NK-92 (cell line): Measurements from ENCODE around the gene CRKL.
"Not testable (repeated sequence)": the region's sequence is repeated elsewhere in the genome, so short reads cannot be mapped to it uniquely, and the experiment has no call there.

Experiments
- DNase-seq: peaks from one replicate; lab custom pipeline; 2025; ENCODE audit not compliant: unreplicated experiment; lab: John Stamatoyannopoulos, UW

The CRKL gene

DNA sequence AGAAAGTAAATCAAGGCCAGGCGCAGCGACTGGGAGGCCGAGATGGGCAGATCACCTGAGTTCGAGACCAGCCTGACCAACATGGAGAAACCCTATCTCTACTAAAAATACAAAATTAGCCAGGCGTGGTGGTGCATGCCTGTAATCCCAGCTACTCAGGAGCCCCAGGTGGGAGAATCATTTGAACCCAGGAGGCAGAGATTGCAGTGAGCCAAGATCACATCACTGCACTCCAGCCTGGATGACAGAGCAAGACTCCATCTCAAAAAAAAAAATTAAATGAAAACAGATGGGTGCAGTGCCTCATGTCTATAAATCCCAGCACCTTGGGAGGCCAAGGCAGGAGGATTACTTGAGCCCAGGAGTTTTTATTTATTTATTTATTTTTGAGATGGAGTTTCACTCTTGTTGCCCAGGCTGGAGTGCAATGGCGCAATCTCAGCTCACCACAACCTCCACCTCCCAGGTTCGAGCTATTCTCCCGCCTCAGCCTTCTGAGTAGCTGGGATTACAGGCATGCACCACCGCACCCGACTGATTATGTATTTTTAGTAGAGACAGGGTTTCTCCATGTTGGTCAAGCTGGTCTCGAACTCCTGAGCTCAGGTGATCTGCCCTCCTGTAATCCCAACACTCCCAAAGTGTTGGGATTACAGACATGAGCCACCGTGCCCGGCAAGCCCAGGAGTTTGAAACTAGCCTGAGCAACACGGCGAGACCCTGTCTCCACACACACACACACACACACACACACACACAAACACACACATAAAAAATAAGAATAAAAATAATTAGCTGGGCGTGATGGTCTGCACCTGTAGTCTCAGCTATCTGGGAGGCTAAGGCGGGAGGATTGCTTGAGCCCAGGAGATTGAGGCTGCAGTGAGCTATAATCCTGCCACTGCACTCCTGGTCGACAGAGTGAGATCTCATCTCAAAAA, 15.8 kb upstream of the CRKL start:
- DNase-seq: not testable (repeated sequence)

DNA sequence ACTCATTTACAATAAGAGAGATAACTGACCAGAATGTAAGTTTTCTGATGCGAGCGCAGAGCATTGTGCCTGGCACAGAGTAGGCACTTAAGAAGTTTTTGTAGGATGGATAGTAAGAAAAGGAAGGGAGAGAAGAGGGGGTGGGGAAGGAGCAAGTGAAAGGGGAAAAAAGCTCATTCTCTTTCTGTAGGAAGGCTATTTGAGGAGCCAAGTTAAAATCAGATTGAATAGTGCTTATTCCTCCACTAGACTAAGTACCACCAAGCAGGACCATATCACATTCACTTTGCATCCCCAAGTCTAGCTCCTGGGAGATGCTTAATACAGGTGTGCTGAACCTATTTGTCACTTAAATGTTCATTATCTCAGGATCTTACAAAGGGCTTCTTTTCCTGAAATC, 14.1 kb upstream of the CRKL start:
- no peak for DNase-seq

GRCh38 chr22:20904008-20904979, 12.9 kb upstream of the CRKL start:
- DNase-seq: no peak

DNA sequence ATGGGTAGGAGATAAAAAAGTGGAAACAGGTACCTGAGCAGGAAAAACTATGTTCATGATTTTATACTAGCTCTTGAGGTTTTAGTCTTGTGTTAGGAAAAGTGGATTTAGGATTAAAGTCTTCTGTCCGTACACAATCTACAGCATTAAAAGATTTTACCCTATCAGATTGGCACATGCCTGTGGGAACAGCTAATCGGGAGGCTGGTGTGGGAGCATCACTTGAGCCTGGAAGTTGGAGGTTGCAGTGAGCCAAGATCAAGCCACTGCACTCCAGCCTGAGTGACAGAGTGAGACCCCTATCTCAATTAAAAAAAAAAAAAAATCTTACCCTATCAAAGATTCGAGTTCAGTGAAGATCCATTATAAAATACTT, 12.2 kb upstream of the CRKL start:
- DNase-seq: no peak

GRCh38 chr22:20905415-20906386, 11.5 kb upstream of the CRKL start:
- DNase-seq: no peak

GRCh38 chr22:20906387-20906767, 10.8 kb upstream of the CRKL start:
- no peak for DNase-seq

DNA sequence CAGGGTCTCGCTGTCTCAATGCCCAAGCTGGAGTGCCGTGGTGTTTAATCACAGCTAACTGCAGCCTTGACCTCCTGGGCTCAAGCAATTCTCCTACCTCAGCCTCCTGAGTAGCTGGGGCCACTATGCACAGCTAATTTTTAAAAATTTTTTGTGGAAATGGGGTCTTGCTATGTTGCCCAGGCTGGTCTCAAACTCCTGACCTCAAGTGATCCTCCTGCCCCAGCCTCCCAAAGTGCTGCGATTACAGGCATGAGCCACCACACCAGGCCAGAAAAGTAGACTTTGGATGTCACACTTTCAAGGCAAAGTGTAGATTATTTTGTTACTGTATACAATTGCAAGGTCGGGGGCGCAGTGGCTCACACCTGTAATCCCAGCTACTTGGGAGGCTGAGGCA, 8.5 kb upstream of the CRKL start:
- not testable (repeated sequence) for DNase-seq

- no peak for DNase-seq
Measured at GRCh38 chr22:20909543-20910303, 7.5 kb upstream of the CRKL start.

GRCh38 chr22:20912494-20912893, 4.7 kb upstream of the CRKL start:
- DNase-seq: no peak

DNA sequence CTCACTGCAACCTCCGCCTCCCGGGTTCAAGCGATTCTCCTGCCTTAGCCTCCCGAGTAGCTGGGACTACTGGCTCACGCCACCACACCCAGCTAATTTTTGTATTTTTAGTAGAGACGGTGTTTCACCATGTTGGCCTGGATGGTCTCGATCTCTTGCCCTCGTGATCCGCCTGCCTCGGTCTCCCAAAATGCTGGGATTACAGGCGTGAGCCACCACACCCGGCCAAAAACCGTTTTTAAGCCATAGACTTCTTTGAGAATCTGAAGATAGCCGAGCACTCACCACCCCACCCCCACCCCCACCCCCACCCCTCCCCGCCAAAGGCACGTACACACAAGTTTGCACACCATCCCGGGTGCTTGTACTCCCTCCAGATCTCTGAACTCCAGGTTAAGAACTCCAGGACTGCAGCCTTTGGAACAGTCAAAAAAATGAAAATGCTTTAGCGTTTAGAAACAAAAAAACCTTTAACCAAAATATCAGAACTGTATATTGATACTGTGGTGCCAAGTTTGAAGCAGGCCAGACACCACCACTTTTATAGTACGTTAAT, 1.5 kb downstream of the CRKL start:
- no peak for DNase-seq

DNA sequence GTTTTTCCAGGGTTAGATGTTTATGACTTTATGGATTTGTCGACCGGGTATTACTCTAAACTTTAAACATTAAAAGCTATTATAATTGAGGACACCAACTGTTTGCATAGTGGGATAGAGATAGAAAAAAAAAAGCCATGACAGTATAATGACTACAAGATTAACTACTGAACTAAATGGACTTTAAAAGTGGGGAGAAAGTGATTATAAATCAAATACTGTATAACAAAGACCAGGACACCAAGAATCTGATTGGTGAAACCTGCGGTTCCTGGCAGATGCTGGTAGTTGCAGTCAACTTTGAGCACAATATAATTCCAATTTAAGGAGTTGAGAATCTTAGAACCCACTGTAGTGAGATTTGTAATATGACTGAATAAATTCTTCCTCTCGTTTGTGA, 2.5 kb downstream of the CRKL start:
- DNase-seq: no peak

DNA sequence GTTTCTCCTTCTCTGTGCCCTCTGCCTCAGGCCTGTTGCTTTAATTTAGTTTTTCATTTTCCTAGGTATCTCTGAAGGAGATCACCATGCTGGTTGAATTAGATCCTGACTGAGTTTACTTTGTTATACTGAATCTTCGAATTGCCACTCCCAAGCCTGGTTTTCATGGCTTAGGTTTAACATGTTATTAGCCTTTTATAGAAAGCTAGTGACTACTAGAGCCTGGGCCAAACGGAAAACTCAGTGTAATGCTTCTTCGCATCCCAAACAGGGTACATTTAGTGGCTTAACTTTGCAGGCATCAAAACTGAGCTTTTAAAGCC, 3.6 kb downstream of the CRKL start:
- no peak for DNase-seq

DNA sequence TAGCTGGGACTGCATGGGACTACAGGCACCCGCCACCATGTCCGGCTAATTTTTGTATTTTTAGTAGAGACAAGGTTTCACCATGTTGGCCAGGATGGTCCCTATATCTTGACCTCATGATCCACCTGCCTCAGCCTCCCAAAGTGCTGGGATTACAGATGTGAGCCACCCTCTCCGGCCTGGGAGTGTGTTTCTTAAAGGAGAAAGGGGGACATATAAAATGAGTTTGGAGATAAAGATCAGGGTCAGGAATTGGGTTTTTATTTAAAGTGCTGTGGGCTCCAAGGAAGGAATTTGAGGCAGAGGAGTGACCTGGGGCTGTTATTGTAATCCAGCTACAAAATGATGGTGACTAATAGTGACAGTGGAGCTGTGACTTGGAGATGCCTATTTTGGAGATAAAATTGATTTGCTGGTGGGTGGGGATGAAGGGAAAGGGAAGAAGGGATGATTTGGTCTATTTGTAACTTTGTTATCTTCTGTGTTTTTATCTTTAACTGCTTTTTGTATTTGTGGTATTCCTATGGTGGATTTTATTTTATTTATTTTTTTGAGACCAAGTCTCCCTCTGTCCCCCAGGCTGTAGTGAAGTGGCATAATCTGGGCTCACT, 5.0 kb downstream of the CRKL start:
- no peak for DNase-seq

- DNase-seq: no peak
Measured at GRCh38 chr22:20926243-20926642, 9.0 kb downstream of the CRKL start.

DNA sequence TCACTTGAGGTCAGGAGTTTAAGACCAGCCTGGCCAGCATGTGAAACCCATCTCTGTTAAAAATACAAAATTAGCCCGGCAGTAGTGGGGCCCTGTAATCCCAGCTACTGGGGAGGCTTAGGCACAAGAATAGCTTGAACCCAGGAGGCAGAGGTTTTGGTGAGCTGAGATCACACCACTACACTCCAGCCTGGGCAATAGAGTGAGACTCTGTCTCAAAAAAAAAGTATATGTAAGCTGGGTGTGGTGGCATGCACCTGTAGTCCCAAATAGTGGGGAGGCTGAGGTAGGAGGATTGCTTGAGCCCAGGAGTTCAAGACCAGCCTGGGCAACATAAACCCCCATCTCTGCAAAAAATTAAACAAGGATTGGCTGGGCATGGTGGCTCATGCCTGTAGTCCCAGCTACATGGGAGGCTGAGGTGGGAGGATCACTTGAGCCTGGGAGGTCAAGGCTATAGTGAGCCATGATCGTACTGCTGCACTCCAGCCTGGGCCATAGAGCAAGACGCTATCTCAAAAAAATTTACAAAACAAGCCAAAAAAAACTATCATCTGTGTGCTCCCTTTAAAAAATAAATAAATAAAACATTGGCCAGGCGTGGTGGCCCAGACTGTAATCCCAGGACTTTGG, 10.8 kb downstream of the CRKL start:
- no peak for DNase-seq

DNA sequence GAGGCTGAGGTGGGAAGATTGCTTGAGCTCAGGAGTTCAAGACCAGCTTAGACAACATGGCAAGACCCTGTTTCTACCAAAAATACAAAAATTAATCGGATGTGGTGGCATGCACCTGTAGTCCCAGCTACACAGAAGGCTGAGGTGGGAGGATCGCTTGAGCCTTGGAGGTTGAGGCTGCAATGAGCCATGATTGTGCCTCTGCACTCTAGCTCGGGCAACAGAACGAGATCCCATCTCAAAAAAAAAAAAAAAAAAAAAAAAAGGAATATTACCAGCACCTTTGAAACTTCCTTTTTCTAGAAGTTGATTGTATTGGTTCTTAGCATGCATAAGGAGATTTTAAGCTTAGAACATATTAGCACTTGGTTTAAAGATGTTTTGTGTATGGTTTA, 11.4 kb downstream of the CRKL start:
- no peak for DNase-seq

GRCh38 chr22:20930004-20930403, 12.8 kb downstream of the CRKL start:
- DNase-seq: no peak

GRCh38 chr22:20930435-20930834, 13.2 kb downstream of the CRKL start:
- DNase-seq: not testable (repeated sequence)

- no peak for DNase-seq
Measured at GRCh38 chr22:20931126-20931654, 14.0 kb downstream of the CRKL start.
